HG03439 (cell line): Measurements from ENCODE around the gene MAPK14.
"Not testable (repeated sequence)": the region's sequence is repeated elsewhere in the genome, so short reads cannot be mapped to it uniquely, and the experiment has no call there.

Experiments used
- ATAC-seq: cut with Tn5 transposase; IDR thresholded peaks from one replicate; pipeline ENCODE4 v1.9.1; 2021; ENCODE audit warnings: mild to moderate bottlenecking, moderate library complexity; ENCODE audit not compliant: unreplicated experiment

MAPK14 gene

DNA sequence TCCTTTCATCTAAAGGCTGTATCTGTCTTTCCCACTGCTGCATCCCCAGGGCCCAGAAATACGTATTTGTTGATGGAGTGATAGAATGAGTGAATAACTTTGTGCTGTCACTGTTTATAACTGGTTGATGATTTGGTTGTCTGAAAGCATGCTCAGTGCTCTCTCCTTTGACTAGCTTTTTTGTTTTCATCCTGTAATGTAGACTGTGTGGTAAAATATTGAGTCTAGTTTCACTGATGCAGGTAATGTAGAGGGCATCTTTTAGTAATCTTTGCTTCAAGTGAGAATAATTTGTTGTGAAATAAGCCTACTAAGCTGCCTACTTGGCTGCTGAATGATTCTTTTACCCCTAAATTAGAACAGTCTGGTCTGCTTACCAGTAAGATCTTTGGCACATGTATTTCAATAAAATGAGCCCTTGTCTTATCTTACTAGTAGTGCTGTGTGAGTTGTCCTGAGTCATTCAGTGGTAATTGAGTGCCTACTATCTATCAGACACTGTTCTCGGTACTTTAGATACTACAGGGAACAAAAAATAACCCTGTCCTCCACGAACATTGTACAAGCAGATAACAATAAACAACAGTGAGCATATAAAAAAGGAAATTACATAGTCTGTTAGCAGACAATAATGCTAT, 39.9 kb downstream of the MAPK14 start:
- ATAC-seq: no peak

DNA sequence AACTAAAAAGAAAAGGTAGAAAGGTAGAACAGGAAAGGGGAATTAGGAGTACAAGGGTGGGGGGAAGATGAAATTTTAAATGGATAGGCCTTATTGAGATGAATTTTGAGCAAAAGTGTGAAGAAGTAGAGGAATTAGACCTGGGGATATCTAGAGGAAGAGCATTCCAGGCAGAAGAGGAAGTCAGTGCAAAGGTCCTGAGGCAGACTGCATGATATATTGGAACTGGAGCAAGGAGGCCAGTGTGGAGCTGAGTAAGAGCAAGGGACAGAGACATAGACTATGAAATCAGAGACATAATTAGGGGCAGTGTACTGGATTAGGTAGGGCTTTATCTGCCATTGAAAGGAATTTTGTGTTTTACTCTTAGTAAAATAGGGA, 40.4 kb downstream of the MAPK14 start:
- no peak for ATAC-seq

GRCh38 chr6:36068586-36068985, 41.0 kb downstream of the MAPK14 start:
- no peak for ATAC-seq

- no peak for ATAC-seq
Observed at GRCh38 chr6:36069573-36069972, 42.0 kb downstream of the MAPK14 start.

GRCh38 chr6:36070252-36070651, 42.6 kb downstream of the MAPK14 start:
- ATAC-seq: no peak

DNA sequence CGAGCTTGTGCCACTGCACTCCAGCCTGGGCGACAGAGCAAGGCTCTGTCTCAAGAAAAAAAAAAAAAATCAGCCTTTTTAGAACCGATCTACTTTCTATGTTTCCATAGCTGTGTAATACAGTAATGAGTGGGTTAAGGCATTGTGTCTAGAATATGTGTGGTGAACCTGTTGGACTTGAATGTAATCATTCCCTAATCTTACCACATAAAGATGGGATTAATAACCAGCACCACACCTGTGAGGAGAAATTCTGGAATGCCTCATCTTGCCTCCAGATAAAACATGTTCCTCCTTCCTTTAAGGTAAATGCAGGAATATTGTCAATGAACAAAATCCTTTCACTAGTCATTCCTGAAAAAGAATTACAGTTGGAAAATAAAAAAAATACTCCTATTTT, 43.7 kb downstream of the MAPK14 start:
- ATAC-seq: no peak

DNA sequence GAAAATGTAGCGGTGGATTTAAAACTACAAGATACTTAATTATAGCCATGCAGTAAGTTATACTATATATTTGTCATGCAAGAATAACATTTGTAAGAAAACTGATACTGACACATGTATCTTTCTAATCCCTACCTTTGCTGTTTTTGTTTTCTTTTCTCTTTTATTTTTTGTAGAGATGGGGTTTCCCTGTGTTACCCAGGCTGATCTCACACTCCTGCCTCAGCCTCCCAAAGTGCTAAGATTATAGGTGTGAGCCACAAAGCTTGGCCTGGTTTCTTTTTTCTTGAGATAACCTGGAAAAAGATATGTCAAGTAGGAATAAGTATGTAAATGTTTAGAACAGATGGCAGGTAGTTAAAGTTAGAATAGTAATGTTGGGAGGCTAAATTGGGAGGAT, 44.1 kb downstream of the MAPK14 start:
- ATAC-seq: no peak

DNA sequence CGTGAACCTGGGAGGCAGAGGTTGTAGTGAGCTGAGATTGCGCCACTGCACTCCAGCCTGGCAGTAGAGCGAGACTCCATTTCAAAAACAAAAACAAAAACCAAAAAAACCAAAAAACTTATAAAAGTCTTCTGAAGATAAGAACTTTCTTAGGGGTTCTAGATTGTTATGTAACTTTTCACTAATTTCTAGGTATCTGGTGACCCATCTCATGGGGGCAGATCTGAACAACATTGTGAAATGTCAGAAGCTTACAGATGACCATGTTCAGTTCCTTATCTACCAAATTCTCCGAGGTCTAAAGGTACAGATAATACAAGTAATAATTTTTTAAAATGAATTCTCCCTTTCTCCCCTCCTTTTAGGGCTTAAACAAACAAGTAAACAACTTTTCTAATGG, 45.1 kb downstream of the MAPK14 start:
- no peak for ATAC-seq

GRCh38 chr6:36073587-36073986, 46.0 kb downstream of the MAPK14 start:
- no peak for ATAC-seq

DNA sequence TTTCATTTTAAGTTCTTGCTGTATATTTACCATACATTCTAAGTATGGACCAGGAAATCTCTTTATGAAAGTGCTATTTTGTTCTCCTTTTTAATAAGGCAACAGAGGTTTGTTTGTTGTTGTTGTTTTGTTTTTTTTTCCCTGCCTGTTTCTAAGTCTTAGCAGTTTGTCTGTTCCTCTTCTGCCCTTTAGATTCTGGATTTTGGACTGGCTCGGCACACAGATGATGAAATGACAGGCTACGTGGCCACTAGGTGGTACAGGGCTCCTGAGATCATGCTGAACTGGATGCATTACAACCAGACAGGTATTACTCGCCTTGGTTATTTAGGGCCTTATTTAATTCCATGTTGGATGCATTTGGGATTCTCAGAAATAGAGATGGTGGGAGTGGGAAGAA, 48.0 kb downstream of the MAPK14 start:
- ATAC-seq: no peak

DNA sequence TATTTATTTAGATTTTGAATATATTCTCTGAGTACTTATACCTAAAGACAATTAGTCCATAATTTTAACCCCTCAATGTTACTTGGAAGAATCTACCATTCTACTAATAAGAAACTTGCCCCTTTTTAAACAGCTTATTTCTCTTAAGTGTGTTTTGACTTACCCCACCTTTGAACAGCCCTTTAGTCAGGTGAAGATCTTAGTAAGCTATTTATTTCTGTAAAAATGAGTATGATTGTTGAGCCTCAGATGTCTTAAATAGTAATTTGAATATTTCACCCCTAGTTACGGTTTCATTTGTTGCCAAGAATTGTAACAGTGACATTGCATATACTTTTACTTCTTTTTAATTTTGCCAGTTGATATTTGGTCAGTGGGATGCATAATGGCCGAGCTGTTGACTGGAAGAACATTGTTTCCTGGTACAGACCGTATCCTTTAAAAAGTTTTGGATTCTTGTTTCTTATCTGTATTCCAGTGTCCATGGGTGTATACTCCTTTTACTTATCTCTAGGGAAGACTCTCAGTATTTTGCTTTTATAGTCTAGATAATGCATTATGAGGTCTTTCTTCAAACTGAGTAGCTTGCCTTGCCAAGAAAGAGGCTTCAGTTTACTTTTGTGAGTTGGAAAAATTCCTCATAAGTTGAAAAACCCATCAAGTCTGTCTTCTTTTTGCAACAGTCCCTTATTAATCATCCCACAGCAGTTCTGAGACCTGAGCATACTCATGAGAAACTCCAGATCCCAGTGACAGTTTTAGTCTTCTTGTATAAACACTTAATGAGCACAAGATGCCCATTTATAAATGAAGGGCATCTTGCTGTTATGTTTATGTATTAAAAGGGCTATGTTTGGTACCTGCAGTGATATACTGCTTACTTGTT, 48.8 kb downstream of the MAPK14 start:
- ATAC-seq: no peak

DNA sequence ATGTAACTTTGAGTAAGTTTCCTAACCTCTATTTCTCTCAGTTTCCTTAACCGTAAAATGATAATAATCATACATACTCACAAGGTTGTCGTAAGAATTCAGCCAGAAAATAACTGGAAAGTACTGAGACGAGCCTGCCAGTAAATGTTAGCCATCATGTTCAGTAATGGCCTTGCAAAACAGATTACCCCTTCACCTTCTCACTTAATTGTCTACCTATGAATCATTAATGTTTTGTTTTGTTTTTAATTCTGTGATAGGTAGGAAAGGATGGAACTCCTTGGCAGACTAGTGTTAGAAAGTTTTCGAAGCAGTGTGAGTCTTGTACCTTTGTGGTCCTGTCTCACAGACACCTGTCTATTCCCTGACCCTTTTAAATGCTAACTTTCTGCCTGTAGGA, 50.6 kb downstream of the MAPK14 start:
- ATAC-seq: no peak

GRCh38 chr6:36079601-36080000, 52.0 kb downstream of the MAPK14 start:
- no peak for ATAC-seq

DNA sequence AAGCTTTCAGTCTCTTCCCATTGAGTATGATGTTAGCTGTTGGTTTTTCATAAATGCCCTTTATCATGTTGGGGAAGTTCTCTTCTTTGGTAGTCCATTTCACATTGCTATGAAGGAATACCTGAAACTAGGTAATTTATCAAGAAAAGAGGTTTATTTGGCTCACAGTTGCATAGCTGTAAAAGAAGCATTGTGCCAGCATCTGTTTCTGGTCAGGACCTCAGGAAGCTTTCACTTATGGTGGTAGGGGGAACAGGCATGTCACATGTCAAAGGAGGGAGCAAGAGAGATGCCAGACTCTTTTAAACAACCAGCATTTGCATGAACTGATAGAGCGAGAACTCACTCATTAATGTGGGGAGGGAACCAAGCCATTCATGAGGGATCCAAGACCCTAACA, 54.7 kb downstream of the MAPK14 start:
- ATAC-seq: no peak

DNA sequence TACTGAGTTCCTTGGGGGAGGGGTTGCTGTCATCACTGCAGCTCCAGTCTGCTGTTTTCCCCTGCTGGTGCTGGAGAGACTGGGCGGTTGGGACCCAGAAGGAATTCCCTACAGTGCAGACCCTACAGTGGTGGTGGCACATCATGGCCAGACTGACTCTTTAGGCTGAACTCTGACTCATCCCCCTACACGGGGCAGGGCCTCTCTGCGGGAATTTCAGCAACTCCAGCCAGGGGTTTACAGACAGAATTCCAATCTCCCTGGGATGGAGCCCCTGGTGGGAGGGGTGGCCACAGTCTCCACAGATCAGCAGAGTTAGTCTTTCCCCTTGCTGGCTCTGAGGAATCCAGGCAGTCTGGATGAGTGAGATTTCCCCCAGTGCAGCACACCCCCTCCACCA, 55.8 kb downstream of the MAPK14 start:
- no peak for ATAC-seq

DNA sequence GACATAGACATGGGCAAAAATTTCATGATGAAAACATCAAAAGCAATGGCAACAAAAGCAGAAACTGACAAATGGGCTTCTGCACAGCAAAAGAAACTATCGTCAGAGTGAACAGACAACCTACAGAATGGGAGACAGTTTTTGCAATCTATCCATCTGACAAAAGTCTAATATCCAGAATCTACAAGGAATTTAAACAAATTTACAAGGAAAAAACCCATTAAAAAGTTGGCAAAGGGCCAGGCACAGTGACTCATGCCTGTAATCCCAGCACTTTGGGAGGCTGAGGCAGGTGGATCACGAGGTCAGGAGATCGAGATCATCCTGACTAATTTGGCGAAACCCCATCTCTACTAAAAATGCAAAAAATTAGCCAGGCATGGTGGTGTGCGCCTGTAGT, 60.6 kb downstream of the MAPK14 start:
- not testable (repeated sequence) for ATAC-seq

- no peak for ATAC-seq
Observed at GRCh38 chr6:36089048-36089447, 61.4 kb downstream of the MAPK14 start.

DNA sequence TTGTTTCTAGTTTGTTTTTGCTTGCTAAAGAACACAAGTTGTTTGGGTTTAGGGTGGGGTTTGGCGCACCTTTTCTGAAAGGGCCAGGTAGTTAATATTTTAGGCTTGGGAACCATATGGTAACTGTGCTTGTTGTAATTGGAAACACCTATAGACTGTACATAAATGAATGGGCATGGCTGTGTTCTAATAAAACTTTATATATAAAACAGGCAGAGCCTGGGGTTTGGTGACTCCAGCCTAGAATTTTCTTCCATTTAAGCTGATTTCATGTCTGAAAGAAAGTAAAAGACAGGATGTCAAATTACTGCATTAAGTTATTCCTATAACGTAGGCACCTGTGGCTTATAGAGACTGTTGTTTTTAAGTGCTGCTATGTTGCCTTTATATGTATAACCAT, 66.6 kb downstream of the MAPK14 start:
- no peak for ATAC-seq

DNA sequence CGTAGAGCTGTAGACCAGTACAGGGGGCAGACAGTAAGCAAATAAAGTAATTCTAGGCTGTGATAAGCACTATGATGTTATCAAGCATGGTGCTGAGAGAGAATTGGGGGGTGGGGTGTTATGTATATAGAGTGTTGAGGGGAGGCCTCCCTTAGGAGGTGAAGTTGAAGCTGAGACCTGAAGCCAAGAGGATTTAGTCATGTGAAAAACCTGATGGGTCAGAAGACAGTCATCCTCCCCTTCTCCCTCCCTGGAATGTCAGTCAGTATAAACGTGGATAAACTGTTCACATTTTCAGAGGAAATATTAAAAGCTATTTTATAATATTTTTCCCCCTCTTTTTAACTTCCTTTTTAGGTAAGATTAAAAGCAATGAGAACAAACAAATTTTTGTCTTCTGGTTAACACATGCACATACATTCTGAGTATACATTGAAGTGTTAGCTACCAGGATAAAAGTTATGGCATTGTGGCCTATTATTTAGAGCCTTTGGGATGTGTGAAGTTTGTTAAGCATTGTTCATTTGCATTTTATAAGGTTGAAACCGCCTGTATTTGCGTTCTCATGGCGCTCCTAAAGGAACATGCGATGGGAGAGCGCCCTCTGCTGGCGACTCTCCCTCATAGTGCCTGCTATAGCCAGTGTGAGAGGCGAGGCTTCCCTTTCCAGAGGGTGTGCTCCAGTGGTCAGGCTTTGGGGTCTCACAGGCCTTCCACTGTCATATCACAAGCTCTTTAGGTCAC, 67.3 kb downstream of the MAPK14 start:
- no peak for ATAC-seq

DNA sequence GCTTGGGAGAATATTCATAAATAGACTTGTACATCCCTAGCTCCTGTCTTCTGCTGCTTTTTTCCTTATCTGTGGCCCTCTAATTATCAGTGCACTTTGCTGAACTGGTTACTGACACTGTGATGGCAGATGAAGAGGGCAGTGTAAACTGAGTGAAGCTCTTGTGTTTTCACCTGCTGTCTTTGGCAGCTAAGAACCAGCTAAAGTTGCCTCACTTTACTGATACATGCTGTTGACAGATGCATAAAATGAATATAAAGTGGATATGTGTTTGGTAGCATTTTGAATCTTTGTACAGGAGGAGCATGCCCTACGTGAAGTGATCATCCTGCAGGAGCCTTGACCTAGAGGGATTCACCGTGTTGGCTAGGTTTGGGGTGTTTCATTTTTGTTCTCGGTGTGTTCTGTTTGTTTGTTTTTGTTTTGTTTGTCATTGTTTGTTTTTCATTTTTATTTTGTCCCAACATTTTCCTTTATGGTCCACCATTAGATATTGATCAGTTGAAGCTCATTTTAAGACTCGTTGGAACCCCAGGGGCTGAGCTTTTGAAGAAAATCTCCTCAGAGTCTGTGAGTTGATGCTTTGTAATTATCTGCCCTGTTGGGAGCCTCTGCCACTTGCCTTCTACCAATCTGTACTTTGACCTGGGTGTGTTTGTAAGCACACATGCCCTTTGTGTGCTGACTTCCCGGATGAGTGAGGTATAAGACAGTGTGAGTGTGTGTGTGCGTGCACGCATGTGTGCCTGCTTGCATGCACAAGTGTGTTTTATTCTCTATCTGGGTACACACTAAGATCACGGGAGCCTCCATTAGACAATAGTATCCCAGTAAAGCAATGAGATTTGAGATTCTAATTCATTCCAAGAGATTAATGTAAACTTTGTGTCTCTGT, 68.1 kb downstream of the MAPK14 start:
- ATAC-seq: no peak
